Mucosa of descending colon (tissue), 3 donors: Measurements from ENCODE around the gene RDH5. TPM values are rescaled to one million over a fixed set of nuclear protein-coding genes. Genes with fewer than 3 reads are reported as not detected.

Source experiments
- ATAC-seq: fragments of 200-7000 bp; cut with Tn5 transposase; one replicate; pipeline ENCODE4 v1.9.1; 2020; ENCODE audit warnings: mild to moderate bottlenecking, moderate library complexity
- DNase-seq, 3 donors: peaks; one replicate each; pipeline ENCODE4 v3.0.0-alpha.2; 2020
- H3K36me3 ChIP-seq: fragments of 200-600 bp; one replicate; pipeline ENCODE4 v1.8.0; 2021; ENCODE audit warnings: low read depth, mild to moderate bottlenecking
- H3K4me1 ChIP-seq: fragments of 200-600 bp; one replicate; pipeline ENCODE4 v1.8.0; 2021; ENCODE audit warnings: low read depth, mild to moderate bottlenecking
- H3K4me3 ChIP-seq: fragments of 200-600 bp; one replicate; pipeline ENCODE4 v1.8.0; 2021; ENCODE audit warnings: mild to moderate bottlenecking
- H3K9me3 ChIP-seq: fragments of 200-600 bp; one replicate; pipeline ENCODE4 v1.8.0; 2021; ENCODE audit warnings: mild to moderate bottlenecking
- intact Hi-C, 2 donors: fragments of 100-400 bp; cut with DNase I in 1 of 2; cut with micrococcal nuclease in 1 of 2; formaldehyde crosslinking; loops; one replicate each; pipeline versions ENCODE4 v1.11.0 to v1.11.1; 2022; cut with DNase I, micrococcal nuclease
- total RNA-seq, 3 donors: library from RNA; stranded (reverse); fragmentation: NEBNext Ultra II Directional in 2 of 3; extraction: Animal tissue kit (Norgen Biotek cat#: 25700) in 2 of 3; gene quantifications; one replicate each; pipeline versions ENCODE4 v1.2.1 to v1.2.4, GENCODE V29; 2021 to 2023
- TF ChIP-seq, protein P1 (sequence below): fragments of 200-600 bp; IDR thresholded peaks from one replicate; pipeline ENCODE4 v1.8.0; 2022; ENCODE audit warnings: antibody characterized with exemption, mild to moderate bottlenecking
- donor health status: DM: no; HTN: no; CAD: no; lungs with moderate emphysema.
- donor health status: DM: no; HTN: no; CAD: no.
- donor health status: DM: no; HTN: yes; CAD: no.

Gene RDH5
- total RNA-seq, 3 donors from 2014 or later = 21.5 to 48.1 (median 35.8) TPM

DNA sequence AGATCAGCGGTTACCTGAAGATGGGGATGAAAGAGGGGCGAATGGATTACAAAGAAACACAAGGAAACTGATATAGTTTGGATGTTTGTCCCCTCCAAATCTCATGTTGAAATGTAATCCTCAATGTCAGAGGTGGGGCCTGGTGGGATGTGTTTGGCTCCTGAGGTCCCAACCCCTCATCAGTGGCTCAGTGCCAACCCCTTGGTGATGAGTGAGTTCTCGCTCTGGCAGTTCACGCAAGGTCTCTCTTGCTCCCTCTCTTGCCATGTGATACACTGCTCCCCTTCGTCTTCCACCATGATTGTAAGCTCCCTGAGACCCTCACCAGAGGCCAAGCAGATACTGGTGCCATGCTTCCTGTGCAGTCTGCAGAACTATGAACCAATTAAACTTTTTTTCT lies 40.5 kb upstream of the RDH5 start:
- ATAC-seq (no peak), DNase-seq (peak in 1 of 3 donors; percentile 21)
- TF ChIP-seq, protein P1, sequence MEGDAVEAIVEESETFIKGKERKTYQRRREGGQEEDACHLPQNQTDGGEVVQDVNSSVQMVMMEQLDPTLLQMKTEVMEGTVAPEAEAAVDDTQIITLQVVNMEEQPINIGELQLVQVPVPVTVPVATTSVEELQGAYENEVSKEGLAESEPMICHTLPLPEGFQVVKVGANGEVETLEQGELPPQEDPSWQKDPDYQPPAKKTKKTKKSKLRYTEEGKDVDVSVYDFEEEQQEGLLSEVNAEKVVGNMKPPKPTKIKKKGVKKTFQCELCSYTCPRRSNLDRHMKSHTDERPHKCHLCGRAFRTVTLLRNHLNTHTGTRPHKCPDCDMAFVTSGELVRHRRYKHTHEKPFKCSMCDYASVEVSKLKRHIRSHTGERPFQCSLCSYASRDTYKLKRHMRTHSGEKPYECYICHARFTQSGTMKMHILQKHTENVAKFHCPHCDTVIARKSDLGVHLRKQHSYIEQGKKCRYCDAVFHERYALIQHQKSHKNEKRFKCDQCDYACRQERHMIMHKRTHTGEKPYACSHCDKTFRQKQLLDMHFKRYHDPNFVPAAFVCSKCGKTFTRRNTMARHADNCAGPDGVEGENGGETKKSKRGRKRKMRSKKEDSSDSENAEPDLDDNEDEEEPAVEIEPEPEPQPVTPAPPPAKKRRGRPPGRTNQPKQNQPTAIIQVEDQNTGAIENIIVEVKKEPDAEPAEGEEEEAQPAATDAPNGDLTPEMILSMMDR = no peak
- Histone ChIP-seq H3K9me3 (no peaks in the 10 kb centered on the region), H3K4me3 (no peak overlapping the region), H3K36me3 (no peaks in the 10 kb centered on the region), H3K4me1 (peaks cover 5% of the 10 kb centered on the region)
- intact Hi-C loops = no loop called here

DNA sequence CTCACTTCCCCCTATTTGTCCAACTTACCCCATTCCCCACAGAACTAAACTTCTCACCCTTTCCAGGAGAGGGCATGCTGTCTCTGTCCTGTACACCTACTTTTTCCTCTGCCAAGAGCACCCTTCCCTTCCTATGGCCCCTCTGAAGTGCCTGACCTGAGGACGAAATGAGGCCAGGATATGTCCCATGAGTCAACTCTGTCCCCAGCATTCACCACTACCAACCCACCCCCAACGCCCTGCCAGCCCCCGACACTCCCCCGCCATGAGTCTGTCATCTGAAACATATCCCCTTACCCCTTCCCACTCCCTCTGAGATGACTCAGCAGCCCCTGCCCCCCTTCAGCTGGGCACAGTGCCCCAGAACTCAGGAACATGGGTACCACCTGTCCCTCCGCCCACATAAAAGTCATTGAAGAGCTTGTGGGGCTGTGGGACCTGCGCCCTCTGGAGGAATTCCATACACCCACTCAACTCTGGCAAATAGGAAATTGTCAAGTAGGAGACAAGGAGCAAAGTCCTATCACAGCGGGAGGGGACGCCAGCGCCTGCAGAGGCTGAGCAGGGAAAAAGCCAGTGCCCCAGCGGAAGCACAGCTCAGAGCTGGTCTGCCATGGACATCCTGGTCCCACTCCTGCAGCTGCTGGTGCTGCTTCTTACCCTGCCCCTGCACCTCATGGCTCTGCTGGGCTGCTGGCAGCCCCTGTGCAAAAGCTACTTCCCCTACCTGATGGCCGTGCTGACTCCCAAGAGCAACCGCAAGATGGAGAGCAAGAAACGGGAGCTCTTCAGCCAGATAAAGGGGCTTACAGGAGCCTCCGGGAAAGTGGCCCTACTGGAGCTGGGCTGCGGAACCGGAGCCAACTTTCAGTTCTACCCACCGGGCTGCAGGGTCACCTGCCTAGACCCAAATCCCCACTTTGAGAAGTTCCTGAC lies 38.8 kb upstream of the RDH5 start:
- no peak overlapping the region for H3K4me3 ChIP-seq
- DNase-seq (peak; percentile 87 to 88 (median 87)), ATAC-seq (peak; percentile 94)
- peaks cover 5% of the 10 kb centered on the region for H3K4me1 ChIP-seq
- intact Hi-C loops = no loop called here
- no peaks in the 10 kb centered on the region for H3K9me3 ChIP-seq
- TF ChIP-seq, protein P1 = peak; percentile 30
- no peaks in the 10 kb centered on the region for H3K36me3 ChIP-seq

DNA sequence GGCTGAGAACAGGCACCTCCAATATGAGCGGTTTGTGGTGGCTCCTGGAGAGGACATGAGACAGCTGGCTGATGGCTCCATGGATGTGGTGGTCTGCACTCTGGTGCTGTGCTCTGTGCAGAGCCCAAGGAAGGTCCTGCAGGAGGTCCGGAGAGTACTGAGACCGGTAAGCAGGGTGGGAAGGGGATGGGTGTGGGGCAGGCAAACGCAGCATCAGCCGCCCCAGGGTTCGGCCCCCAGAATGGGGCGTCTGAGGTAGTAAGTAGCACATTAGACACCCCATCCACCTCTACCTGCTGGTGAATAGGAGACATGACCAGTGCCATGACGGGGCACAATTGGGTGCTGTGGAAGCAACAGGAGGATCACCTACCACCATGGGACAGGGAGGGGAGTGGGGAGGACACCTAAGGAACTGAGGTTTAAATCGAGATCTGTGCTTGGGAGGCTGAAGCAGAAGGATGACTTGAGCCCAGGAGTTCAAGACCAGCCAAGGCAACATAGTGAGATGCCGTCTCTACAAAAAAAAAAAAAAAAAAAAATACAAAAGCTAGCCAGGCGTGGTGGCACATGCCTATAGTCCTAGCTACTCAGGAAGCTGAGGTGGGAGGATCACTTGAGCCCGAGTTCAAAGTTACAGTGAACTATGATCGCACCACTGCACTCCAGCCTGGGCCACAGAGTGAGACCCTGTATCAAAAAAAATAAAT lies 38.0 kb upstream of the RDH5 start:
- Histone ChIP-seq H3K4me1 (peaks cover 5% of the 10 kb centered on the region), H3K9me3 (no peaks in the 10 kb centered on the region), H3K4me3 (no peak overlapping the region), H3K36me3 (no peaks in the 10 kb centered on the region)
- TF ChIP-seq, protein P1 = no peak
- ATAC-seq (peak; percentile 29), DNase-seq (peak in 1 of 3 donors; percentile 44)
- intact Hi-C loops = no loop called here

DNA sequence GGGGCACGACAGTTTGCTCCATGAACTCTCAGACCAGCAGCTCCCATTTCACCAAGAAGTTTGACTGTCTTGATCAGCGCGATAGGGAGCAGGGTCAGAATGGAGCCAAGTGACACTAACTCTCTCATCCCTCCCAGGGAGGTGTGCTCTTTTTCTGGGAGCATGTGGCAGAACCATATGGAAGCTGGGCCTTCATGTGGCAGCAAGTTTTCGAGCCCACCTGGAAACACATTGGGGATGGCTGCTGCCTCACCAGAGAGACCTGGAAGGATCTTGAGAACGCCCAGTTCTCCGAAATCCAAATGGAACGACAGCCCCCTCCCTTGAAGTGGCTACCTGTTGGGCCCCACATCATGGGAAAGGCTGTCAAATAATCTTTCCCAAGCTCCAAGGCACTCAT lies 36.5 kb upstream of the RDH5 start:
- Histone ChIP-seq H3K4me3 (no peak overlapping the region), H3K4me1 (peaks cover 5% of the 10 kb centered on the region), H3K9me3 (no peaks in the 10 kb centered on the region), H3K36me3 (no peaks in the 10 kb centered on the region)
- no peak for DNase-seq
- ATAC-seq = no peak
- intact Hi-C loops = no loop called here
- TF ChIP-seq, protein P1 = no peak

DNA sequence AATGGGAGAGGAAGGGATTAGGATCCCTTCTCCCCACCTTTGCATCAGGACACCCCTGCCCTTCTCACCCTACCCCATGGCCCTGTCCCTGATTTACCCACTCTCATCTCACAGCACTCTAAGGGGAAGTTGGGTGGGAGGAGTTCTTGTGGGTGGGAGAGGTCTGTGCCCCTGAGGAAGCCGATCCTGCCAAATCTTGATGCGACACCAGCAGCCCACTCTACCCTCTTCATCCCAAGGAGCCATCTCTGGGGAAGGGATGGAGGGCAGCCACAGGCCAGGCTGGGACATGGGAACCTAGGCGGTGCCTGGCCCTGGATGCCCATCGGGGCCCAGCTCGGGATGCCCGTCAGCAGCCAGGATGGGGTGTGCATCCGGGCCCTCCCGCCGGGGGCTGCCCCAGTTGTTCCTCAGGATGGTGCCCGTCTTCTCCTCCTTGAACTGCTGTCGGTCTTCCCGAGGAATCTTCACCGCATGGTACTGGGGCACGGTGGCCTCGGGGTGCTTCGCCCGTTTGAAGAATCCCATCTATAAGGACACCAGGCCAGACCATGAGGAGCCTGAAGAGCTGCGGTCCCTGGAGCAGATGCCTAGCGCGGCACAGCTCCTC lies 35.3 kb upstream of the RDH5 start:
- H3K4me1 ChIP-seq = peaks cover 5% of the 10 kb centered on the region
- no peak for ATAC-seq
- no peaks in the 10 kb centered on the region for H3K9me3 ChIP-seq
- no peak overlapping the region for H3K4me3 ChIP-seq
- H3K36me3 ChIP-seq = no peaks in the 10 kb centered on the region
- intact Hi-C loops = no loop called here
- TF ChIP-seq, protein P1 = no peak
- no peak for DNase-seq
